HEK293T (cell line): ENCODE data around the gene CIPC.

Experiments
- BHLHE40 ChIP-seq: fragments of 450-650 bp; IDR thresholded peaks from 2 replicates; pipeline ENCODE4 v1.6.1; 2016; ENCODE audit warnings: mild to moderate bottlenecking, moderate library complexity, borderline replicate concordance
- CTBP1 ChIP-seq: fragments of 450-650 bp; IDR thresholded peaks from 2 replicates; pipeline ENCODE4 v1.6.1; 2016; ENCODE audit warnings: borderline replicate concordance
- ELF4 ChIP-seq: fragments of 450-650 bp; IDR thresholded peaks from 2 replicates; pipeline ENCODE4 v1.6.1; 2017; ENCODE audit warnings: antibody characterized with exemption
- FOXA1 ChIP-seq: fragments of 450-650 bp; IDR thresholded peaks from 2 replicates; pipeline ENCODE4 v1.6.1; 2016; ENCODE audit warnings: mild to moderate bottlenecking
- FOXK2 ChIP-seq: fragments of 450-650 bp; IDR thresholded peaks from 2 replicates; pipeline ENCODE4 v1.6.1; 2016; ENCODE audit warnings: mild to moderate bottlenecking
- FOXM1 ChIP-seq: fragments of 450-650 bp; IDR thresholded peaks from 2 replicates; pipeline ENCODE4 v1.6.1; 2017; ENCODE audit warnings: mild to moderate bottlenecking, borderline replicate concordance
- PKNOX1 ChIP-seq: fragments of 450-650 bp; IDR thresholded peaks from 2 replicates; pipeline ENCODE4 v1.6.1; 2016
- SP1 ChIP-seq: fragments of 450-650 bp; IDR thresholded peaks from 2 replicates; pipeline ENCODE4 v1.6.1; 2017
- SUZ12 ChIP-seq: fragments of 450-650 bp; IDR thresholded peaks from 2 replicates; pipeline ENCODE4 v1.6.1; 2016; ENCODE audit warnings: mild to moderate bottlenecking
- TARDBP ChIP-seq: fragments of 450-650 bp; IDR thresholded peaks from 2 replicates; pipeline ENCODE4 v1.6.1; 2016
- ZNF384 ChIP-seq: fragments of 450-650 bp; IDR thresholded peaks from 2 replicates; pipeline ENCODE4 v1.6.1; 2016

- no peak for TF ChIP-seq FOXM1
- TF ChIP-seq CTBP1, result no peak
- no peak for TF ChIP-seq ELF4
- TF ChIP-seq SUZ12, result no peak
- no peak for TF ChIP-seq BHLHE40
- TF ChIP-seq PKNOX1, result no peak
- no peak for TF ChIP-seq TARDBP
- no peak for TF ChIP-seq FOXK2
- TF ChIP-seq SP1, result no peak
- no peak for TF ChIP-seq ZNF384
- no peak for TF ChIP-seq FOXA1
These were observed 30.2 kb upstream of the CIPC start for GRCh38 chr14:77067632-77068516.
